ENCODE measurements around the gene USHBP1. TPM values are rescaled to one million over a fixed set of nuclear protein-coding genes. Genes with fewer than 3 reads are reported as not detected.

USHBP1 gene
- total and polyA plus RNA-seq, 2 of the 13 experiments (the other 11 are each of a cell fraction or from before 2014, with no cell fraction given) = 0.15 to 1.5 TPM

DNA sequence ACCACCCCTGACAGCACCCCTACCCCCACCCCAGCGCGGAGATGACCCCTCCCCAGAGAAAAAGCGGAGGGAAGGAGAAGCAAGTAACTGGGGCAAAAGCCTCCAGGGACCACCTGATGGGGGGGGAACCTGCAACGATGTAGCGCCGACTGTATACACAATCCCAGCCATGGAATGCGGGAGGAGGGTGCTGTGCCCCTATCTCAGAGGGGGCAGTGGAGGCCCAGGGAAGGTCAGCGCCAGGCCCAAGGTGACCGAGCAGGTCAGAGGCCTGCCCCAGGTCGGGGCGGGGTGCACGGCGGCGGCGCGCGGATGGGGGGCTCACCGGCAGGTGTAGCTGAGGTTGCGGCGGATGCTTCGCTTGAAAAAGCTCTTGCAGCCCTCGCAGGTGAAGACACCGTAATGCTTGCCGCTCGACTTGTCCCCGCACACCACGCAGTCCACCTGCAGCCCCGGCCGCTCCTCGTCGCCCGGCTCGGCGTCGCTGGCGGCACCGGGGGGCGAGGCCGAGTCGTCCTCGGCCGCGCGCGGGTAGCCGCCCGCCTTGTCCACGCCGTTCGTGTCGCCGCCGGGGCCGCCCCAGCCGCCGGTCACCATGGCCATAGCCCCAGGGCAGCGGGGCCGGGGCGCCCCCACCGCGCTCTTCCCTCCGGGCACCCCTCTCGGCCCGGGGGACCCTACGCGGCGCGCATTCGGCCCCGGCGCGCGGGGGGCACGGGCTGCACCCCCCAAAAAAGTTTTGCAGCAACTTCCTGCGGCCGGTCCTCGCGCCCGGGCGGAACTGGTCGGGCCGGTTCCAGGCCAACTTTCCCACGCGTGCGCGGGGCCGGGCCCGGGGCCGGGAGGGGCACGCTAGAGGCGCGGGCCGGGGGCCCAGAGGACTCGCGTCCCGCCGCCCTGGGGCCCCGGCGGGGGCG is 19.7 kb downstream of the USHBP1 start (continued):
- no peak for TF ChIP-seq NONO (IDR thresholded peaks at IDR 0.05)
- peak; percentile 59 for TF ChIP-seq NONO (CRISPR knock-in tag; conservative IDR thresholded peaks at IDR 0.05)
- TF ChIP-seq NR1H2 (CRISPR knock-in tag; IDR thresholded peaks at IDR 0.05; ENCODE audit: borderline replicate concordance, low read depth) = 0 out of 2 replicates have a peak, but pooled peaks have one; percentile 11
- 0 out of 2 replicates have a peak, but pooled peaks have one; percentile 28 for TF ChIP-seq PHF8 (CRISPR knock-in tag; IDR thresholded peaks at IDR 0.05)
- TF ChIP-seq ZNF333 (CRISPR knock-in tag; IDR thresholded peaks at IDR 0.05; ENCODE audit: borderline replicate concordance) = no peak; the same call in 1 of the 2 replicates
- TF ChIP-seq HNF4G (IDR thresholded peaks at IDR 0.05; ENCODE audit: borderline replicate concordance, low read depth, low read length) = no peak
- TF ChIP-seq HNF4G (CRISPR knock-in tag; IDR thresholded peaks at IDR 0.05; ENCODE audit: borderline replicate concordance, low read depth) = no peak
- TF ChIP-seq SRSF1 (optimal IDR thresholded peaks at IDR 0.05; ENCODE audit: low read depth, low read length) = peak; percentile 49
- TF ChIP-seq SMAD1 (CRISPR knock-in tag; IDR thresholded peaks at IDR 0.05; ENCODE audit: borderline replicate concordance, low read depth) = no peak
- TF ChIP-seq REL (CRISPR knock-in tag; conservative IDR thresholded peaks at IDR 0.05) = 0 out of 2 replicates have a peak, but pooled peaks have one; percentile 49
- TF ChIP-seq ZNF563 (CRISPR knock-in tag; IDR thresholded peaks at IDR 0.05) = peak; percentile 41; the same call in 1 of the 2 replicates
- no peak for TF ChIP-seq BRF2 (CRISPR knock-in tag; IDR thresholded peaks at IDR 0.05)
- no peak for TF ChIP-seq GLI4 (CRISPR knock-in tag; IDR thresholded peaks at IDR 0.05; ENCODE audit: borderline replicate concordance)
- peak; percentile 50; the same call in 1 of the 2 replicates for TF ChIP-seq SRY (CRISPR knock-in tag; IDR thresholded peaks at IDR 0.05)
- 0 out of 2 replicates have a peak, but pooled peaks have one; percentile 34 for TF ChIP-seq TMF1 (CRISPR knock-in tag; IDR thresholded peaks at IDR 0.05; ENCODE audit: low read depth)
- TF ChIP-seq KDM1A (CRISPR knock-in tag; IDR thresholded peaks at IDR 0.05) = 0 out of 2 replicates have a peak, but pooled peaks have one; percentile 14
- no peak for TF ChIP-seq ZNF549 (CRISPR knock-in tag; IDR thresholded peaks at IDR 0.05)
- peak; percentile 62 for TF ChIP-seq ZFX (CRISPR knock-in tag; IDR thresholded peaks at IDR 0.05; ENCODE audit: low read depth)
- TF ChIP-seq ZBTB49 (CRISPR knock-in tag; IDR thresholded peaks at IDR 0.05; ENCODE audit: borderline replicate concordance) = no peak
- peak; percentile 86; the same call in 1 of the 2 replicates for TF ChIP-seq ADNP (CRISPR knock-in tag; IDR thresholded peaks at IDR 0.05)
- no peak for TF ChIP-seq ZNF343 (CRISPR knock-in tag; IDR thresholded peaks at IDR 0.05)
- TF ChIP-seq, protein P1, sequence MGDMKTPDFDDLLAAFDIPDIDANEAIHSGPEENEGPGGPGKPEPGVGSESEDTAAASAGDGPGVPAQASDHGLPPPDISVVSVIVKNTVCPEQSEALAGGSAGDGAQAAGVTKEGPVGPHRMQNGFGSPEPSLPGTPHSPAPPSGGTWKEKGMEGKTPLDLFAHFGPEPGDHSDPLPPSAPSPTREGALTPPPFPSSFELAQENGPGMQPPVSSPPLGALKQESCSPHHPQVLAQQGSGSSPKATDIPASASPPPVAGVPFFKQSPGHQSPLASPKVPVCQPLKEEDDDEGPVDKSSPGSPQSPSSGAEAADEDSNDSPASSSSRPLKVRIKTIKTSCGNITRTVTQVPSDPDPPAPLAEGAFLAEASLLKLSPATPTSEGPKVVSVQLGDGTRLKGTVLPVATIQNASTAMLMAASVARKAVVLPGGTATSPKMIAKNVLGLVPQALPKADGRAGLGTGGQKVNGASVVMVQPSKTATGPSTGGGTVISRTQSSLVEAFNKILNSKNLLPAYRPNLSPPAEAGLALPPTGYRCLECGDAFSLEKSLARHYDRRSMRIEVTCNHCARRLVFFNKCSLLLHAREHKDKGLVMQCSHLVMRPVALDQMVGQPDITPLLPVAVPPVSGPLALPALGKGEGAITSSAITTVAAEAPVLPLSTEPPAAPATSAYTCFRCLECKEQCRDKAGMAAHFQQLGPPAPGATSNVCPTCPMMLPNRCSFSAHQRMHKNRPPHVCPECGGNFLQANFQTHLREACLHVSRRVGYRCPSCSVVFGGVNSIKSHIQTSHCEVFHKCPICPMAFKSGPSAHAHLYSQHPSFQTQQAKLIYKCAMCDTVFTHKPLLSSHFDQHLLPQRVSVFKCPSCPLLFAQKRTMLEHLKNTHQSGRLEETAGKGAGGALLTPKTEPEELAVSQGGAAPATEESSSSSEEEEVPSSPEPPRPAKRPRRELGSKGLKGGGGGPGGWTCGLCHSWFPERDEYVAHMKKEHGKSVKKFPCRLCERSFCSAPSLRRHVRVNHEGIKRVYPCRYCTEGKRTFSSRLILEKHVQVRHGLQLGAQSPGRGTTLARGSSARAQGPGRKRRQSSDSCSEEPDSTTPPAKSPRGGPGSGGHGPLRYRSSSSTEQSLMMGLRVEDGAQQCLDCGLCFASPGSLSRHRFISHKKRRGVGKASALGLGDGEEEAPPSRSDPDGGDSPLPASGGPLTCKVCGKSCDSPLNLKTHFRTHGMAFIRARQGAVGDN (CRISPR knock-in tag; IDR thresholded peaks at IDR 0.05) = peak; percentile 1; the same call in 1 of the 2 replicates

All from HepG2 (cell line).